Stomach smooth muscle (tissue), 2 donors: ENCODE data around the gene MAP2K5.
"Not testable (repeated sequence)": the region's sequence is repeated elsewhere in the genome, so short reads cannot be mapped to it uniquely, and the experiment has no call there.

Experiments used
- H3K27ac ChIP-seq: one replicate; pipeline ENCODE4 v1.7.0; 2013; ENCODE audit warnings: mild to moderate bottlenecking, low read length, inconsistent platforms
- H3K27me3 ChIP-seq, 2 donors: one replicate each; pipeline ENCODE4 v1.7.0; 2013; ENCODE audit warnings: low read length in 2 of 2; ENCODE audit not compliant: insufficient read depth in 2 of 2, control insufficient read depth in 1 of 2
- H3K36me3 ChIP-seq, 2 donors: one replicate each; pipeline ENCODE4 v1.7.0; 2013; ENCODE audit warnings: low read length in 2 of 2; ENCODE audit not compliant: control insufficient read depth in 2 of 2, insufficient read depth in 2 of 2
- H3K4me1 ChIP-seq: one replicate; pipeline ENCODE4 v1.7.0; 2013; ENCODE audit warnings: low read length; ENCODE audit not compliant: control insufficient read depth, insufficient read depth
- H3K4me3 ChIP-seq, 2 donors: one replicate each; pipeline ENCODE4 v1.7.0; 2013; ENCODE audit warnings: low read length in 2 of 2
- H3K9ac ChIP-seq, 2 donors: one replicate each; pipeline ENCODE4 v1.7.0; 2013; ENCODE audit warnings: low read length in 2 of 2, mild to moderate bottlenecking in 1 of 2
- H3K9me3 ChIP-seq, 2 donors: one replicate each; pipeline ENCODE4 v1.7.0; 2013; ENCODE audit warnings: low read length in 2 of 2; ENCODE audit not compliant: control insufficient read depth in 2 of 2
- donor health status: healthy.
- donor health status: Pancreatic carcinoma.

Gene MAP2K5

DNA sequence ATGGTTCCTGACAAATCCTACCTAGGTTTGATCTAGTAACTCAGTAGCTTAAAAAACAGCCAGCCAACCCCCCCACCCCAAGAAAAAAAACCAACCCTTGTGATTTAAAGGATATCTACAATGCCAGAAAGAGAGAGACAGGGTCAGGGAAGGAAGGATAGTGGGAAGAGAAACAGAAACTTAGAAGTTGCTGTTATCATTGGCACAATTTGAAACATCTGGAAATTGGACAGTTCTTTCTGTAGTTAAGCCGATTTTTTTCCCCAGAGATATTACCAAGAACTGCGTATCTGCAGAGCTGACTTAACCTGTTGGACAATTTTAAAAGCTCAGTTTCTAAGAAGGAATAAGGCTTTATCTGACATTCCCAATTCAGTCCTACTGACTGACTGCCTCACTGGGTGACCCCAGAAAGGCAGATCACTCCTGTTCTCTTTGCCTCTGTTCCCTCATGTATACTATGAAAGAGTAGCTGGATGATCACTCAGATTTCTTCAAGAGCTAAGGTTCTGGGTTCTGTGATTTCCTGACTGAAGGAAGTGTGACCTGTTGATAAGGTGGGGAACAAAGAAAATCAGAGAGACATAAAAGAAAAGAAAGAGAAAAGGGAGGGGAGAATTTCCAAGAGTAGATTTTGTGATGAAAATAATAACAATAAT is 128.3 kb downstream of the MAP2K5 start:
- Histone ChIP-seq H3K9ac (no peak overlapping the region), H3K9me3 (no peaks in the 10 kb centered on the region), H3K4me3 (no peak overlapping the region), H3K36me3 (peaks cover 0 to 2% of the 10 kb centered on the region in 2 donors), H3K27ac (no peak overlapping the region), H3K4me1 (no peaks in the 10 kb centered on the region), H3K27me3 (no peaks in the 10 kb centered on the region)

DNA sequence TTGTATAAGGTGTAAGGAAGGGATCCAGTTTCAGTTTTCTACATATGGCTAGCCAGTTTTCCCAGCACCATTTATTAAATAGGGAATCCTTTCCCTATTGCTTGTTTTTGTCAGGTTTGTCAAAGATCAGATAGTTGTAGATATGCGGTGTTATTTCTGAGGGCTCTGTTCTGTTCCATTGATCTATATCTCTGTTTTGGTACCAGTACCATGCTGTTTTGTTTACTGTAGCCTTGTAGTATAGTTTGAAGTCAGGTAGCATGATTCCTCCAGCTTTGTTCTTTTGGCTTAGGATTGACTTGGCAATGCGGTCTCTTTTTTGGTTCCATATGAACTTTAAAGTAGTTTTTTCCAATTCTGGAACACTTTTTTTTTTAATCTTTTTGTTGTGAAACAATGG is 130.3 kb downstream of the MAP2K5 start:
- not testable (repeated sequence) for H3K9me3 ChIP-seq, H3K27ac ChIP-seq, H3K27me3 ChIP-seq, H3K36me3 ChIP-seq, H3K4me1 ChIP-seq, H3K4me3 ChIP-seq, H3K9ac ChIP-seq

- Histone ChIP-seq H3K4me1 (no peaks in the 10 kb centered on the region), H3K9me3 (no peaks in the 10 kb centered on the region), H3K27me3 (no peaks in the 10 kb centered on the region), H3K36me3 (peaks cover 0 to 2% of the 10 kb centered on the region in 2 donors), H3K9ac (no peak overlapping the region), H3K4me3 (no peak overlapping the region), H3K27ac (no peak overlapping the region)
Measured at GRCh38 chr15:67674983-67675382, 132.5 kb downstream of the MAP2K5 start.

GRCh38 chr15:67678089-67678488 is 135.6 kb downstream of the MAP2K5 start:
- no peaks in the 10 kb centered on the region for H3K4me1 ChIP-seq
- no peak overlapping the region for H3K9ac ChIP-seq
- no peaks in the 10 kb centered on the region for H3K9me3 ChIP-seq
- H3K27me3 ChIP-seq: no peaks in the 10 kb centered on the region
- no peak overlapping the region for H3K4me3 ChIP-seq
- H3K27ac ChIP-seq: no peak overlapping the region
- peaks cover 0 to 2% of the 10 kb centered on the region in 2 donors for H3K36me3 ChIP-seq

- H3K4me1 ChIP-seq: no peaks in the 10 kb centered on the region
- H3K4me3 ChIP-seq: no peak overlapping the region
- H3K9ac ChIP-seq: no peak overlapping the region
- no peaks in the 10 kb centered on the region for H3K27me3 ChIP-seq
- H3K9me3 ChIP-seq: peaks cover 0 to 3% of the 10 kb centered on the region in 2 donors
- no peak overlapping the region for H3K27ac ChIP-seq
- H3K36me3 ChIP-seq: peaks cover 0 to 2% of the 10 kb centered on the region in 2 donors
Measured at GRCh38 chr15:67678993-67679392, 136.5 kb downstream of the MAP2K5 start.

DNA sequence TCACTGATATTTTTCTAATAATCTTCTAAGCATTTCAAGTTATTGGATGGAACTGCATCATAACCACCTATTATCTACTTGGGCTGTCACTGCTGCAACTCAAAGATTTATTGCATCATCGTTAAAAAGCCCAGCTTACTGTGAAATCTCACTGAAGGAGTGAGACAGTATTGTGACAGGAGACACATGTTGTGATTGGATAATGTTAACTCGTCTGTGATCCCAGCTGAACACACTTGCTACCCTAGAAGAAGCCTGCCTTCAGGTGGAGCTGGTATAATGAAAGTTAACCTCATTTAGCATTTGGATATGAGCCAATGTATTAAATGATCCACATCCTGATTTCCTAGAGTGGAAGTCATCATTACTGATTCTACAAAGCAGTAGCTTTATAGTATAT is 138.1 kb downstream of the MAP2K5 start:
- Histone ChIP-seq H3K27me3 (no peaks in the 10 kb centered on the region), H3K27ac (no peak overlapping the region), H3K9me3 (peaks cover 3 to 9% of the 10 kb centered on the region in 2 donors), H3K9ac (no peak overlapping the region), H3K4me3 (no peak overlapping the region), H3K36me3 (peaks cover 0 to 1% of the 10 kb centered on the region in 2 donors), H3K4me1 (no peaks in the 10 kb centered on the region)

DNA sequence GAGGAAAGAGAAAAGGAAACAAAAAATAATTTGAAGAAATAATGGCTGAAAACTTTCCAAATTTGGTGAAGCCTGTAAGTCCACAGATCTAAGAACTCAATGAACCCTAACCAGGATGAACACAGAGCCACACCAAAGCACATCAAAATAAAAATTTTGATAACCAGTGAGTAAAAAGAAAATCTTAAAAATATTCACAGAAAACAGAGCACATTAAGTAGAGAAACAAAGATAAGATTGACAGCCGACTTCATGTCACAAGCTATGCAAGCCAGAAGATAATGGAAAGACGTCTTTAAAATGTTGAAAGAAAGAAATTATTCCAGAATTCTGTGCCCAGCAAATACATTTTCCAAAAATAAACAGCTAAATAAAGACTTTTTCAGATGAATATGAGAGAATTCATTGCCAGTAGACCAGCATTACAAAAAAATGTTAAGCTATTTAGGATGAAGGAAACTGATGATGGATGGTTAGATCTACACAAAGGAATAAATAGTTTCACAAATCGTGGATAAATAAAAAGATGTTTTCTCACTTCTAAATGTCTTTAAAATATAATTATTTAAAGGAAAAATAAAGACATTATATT is 142.6 kb downstream of the MAP2K5 start:
- Histone ChIP-seq H3K27ac (no peak overlapping the region), H3K36me3 (peaks cover 0 to 3% of the 10 kb centered on the region in 2 donors), H3K9ac (no peak overlapping the region), H3K9me3 (peaks cover 3 to 9% of the 10 kb centered on the region in 2 donors), H3K4me1 (no peaks in the 10 kb centered on the region), H3K4me3 (peak overlapping the region in 1 of 2 donors; percentile 11), H3K27me3 (no peaks in the 10 kb centered on the region)

DNA sequence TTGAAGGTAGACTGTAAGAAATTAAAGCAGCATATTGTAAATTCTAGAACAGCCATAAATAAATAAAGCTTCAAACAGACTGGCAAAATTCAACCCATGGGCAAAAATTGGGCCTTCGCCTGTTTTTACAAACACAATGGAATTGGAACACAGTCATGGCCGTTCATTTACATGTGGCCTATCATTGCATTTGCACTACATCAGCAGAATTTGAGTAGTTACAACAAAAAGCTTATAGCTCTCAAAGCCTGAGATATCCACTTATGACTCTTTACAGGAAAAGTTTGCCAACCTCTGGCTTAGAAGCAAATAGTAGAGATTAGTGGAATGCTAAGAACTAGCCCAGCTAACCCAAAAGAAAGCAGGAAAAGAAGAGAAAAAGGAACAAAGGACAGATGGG is 143.2 kb downstream of the MAP2K5 start:
- H3K9ac ChIP-seq: no peak overlapping the region
- no peaks in the 10 kb centered on the region for H3K4me1 ChIP-seq
- no peak overlapping the region for H3K27ac ChIP-seq
- no peaks in the 10 kb centered on the region for H3K27me3 ChIP-seq
- H3K9me3 ChIP-seq: peaks cover 3 to 9% of the 10 kb centered on the region in 2 donors
- H3K36me3 ChIP-seq: peaks cover 0 to 3% of the 10 kb centered on the region in 2 donors
- no peak overlapping the region for H3K4me3 ChIP-seq

GRCh38 chr15:67690936-67691335 is 148.4 kb downstream of the MAP2K5 start:
- Histone ChIP-seq H3K27ac (no peak overlapping the region), H3K36me3 (peaks cover 0 to 3% of the 10 kb centered on the region in 2 donors), H3K4me1 (no peaks in the 10 kb centered on the region), H3K9me3 (no peaks in the 10 kb centered on the region), H3K27me3 (no peaks in the 10 kb centered on the region), H3K9ac (no peak overlapping the region), H3K4me3 (no peak overlapping the region)

DNA sequence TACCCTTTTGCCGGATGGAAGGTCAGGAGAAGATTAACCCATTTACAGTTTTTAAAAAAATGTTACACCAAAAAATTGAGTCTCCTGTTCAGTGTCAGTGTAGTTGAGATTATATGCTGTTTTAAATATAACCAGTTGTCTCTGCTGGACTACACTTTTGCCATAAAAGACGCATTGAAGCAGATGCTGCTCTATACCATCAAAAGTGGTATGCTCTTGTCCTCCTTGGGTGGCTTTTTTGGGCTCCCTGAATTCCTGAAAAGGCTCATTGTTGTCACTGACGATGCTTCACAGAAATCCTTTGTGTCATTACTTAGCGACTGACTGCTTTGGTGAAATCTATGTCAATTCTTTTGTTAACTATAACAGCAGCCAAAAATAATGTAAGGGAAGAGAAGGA is 148.9 kb downstream of the MAP2K5 start:
- Histone ChIP-seq H3K9me3 (no peaks in the 10 kb centered on the region), H3K9ac (no peak overlapping the region), H3K36me3 (peaks cover 0 to 3% of the 10 kb centered on the region in 2 donors), H3K27me3 (no peaks in the 10 kb centered on the region), H3K4me1 (no peaks in the 10 kb centered on the region), H3K27ac (no peak overlapping the region), H3K4me3 (no peak overlapping the region)

- Histone ChIP-seq H3K4me3 (no peak overlapping the region), H3K9ac (no peak overlapping the region)
Measured at GRCh38 chr15:67692573-67692972, 150.1 kb downstream of the MAP2K5 start.

More at GRCh38 chr15:67692573-67692972, 150.1 kb downstream of the MAP2K5 start:
- no peaks in the 10 kb centered on the region for H3K27me3 ChIP-seq
- no peaks in the 10 kb centered on the region for H3K4me1 ChIP-seq
- no peak overlapping the region for H3K27ac ChIP-seq
- H3K9me3 ChIP-seq: no peaks in the 10 kb centered on the region
- peaks cover 0 to 3% of the 10 kb centered on the region in 2 donors for H3K36me3 ChIP-seq
